ENCODE results near the gene CEACAM21.

CEACAM21 gene

GRCh38 chr19:41575998-41576397, at the start of gene CEACAM21:
CEACAM21 (plus strand) TSS chr19:41576166; CDS start chr19:41576275, 109 bp downstream.
- DNase-seq: no peak

GRCh38 chr19:41527089-41527488, 48.9 kb upstream of the CEACAM21 start:
- DNase-seq: no peak

GRCh38 chr19:41528106-41528505, 47.9 kb upstream of the CEACAM21 start:
- DNase-seq: no peak

- no peak for DNase-seq
Measured at GRCh38 chr19:41529484-41530183, 46.3 kb upstream of the CEACAM21 start.

- DNase-seq: no peak
Measured at GRCh38 chr19:41530184-41530534, 45.8 kb upstream of the CEACAM21 start.

- DNase-seq: no peak
Measured at GRCh38 chr19:41530761-41531301, 45.1 kb upstream of the CEACAM21 start.

- no peak for DNase-seq
Measured at GRCh38 chr19:41531438-41532311, 44.3 kb upstream of the CEACAM21 start.

- no peak for DNase-seq
Measured at GRCh38 chr19:41532526-41532925, 43.4 kb upstream of the CEACAM21 start.

- no peak for DNase-seq
Measured at GRCh38 chr19:41533671-41534215, 42.2 kb upstream of the CEACAM21 start.

- DNase-seq: no peak
Measured at GRCh38 chr19:41535029-41535622, 40.8 kb upstream of the CEACAM21 start.

- DNase-seq: no peak
Measured at GRCh38 chr19:41537789-41538188, 38.2 kb upstream of the CEACAM21 start.

GRCh38 chr19:41540041-41540695, 35.8 kb upstream of the CEACAM21 start:
- peak; percentile 92 for DNase-seq

GRCh38 chr19:41541990-41542584, 33.9 kb upstream of the CEACAM21 start:
- no peak for DNase-seq

GRCh38 chr19:41542622-41543021, 33.3 kb upstream of the CEACAM21 start:
- DNase-seq: no peak

- no peak for DNase-seq
Measured at GRCh38 chr19:41543582-41543981, 32.4 kb upstream of the CEACAM21 start.

- no peak for DNase-seq
Measured at GRCh38 chr19:41545547-41545946, 30.4 kb upstream of the CEACAM21 start.

- no peak for DNase-seq
Measured at GRCh38 chr19:41546386-41546789, 29.6 kb upstream of the CEACAM21 start.

GRCh38 chr19:41546961-41547360, 29.0 kb upstream of the CEACAM21 start:
- no peak for DNase-seq

GRCh38 chr19:41547569-41547968, 28.4 kb upstream of the CEACAM21 start:
- no peak for DNase-seq

GRCh38 chr19:41548047-41548446, 27.9 kb upstream of the CEACAM21 start:
- no peak for DNase-seq

GRCh38 chr19:41548954-41549688, 26.8 kb upstream of the CEACAM21 start:
- peak; percentile 63 for DNase-seq

GRCh38 chr19:41549884-41550283, 26.1 kb upstream of the CEACAM21 start:
- no peak for DNase-seq
